PC-3 (cell line): ENCODE results near the gene CYP2F1.

Experiments used
- CTCF ChIP-seq: fragments of 300-600 bp; sonication (generic); conservative IDR thresholded peaks from 2 replicates; pipeline ENCODE4 v1.5.1; 2017; ENCODE audit warnings: antibody characterized with exemption, low read depth, mild to moderate bottlenecking, low read length
- EZH2 ChIP-seq: fragments of 300-600 bp; sonication (generic); IDR thresholded peaks from one replicate; pipeline ENCODE4 v1.6.1; 2017; ENCODE audit warnings: antibody characterized with exemption, mild to moderate bottlenecking, low read length; ENCODE audit not compliant: unreplicated experiment
- EZH2phosphoT487 ChIP-seq: fragments of 300-600 bp; sonication (generic); IDR thresholded peaks from 2 replicates; pipeline ENCODE4 v1.6.1; 2018; ENCODE audit warnings: mild to moderate bottlenecking, antibody characterized with exemption, low read length, borderline replicate concordance

GRCh38 chr19:41114132-41114531 lies at the start of gene CYP2F1:
- TF ChIP-seq CTCF (no peak), EZH2phosphoT487 (no peak), EZH2 (no peak)
